Measurements from ENCODE around the gene MAU2. TPM values are rescaled to one million over a fixed set of nuclear protein-coding genes. Genes with fewer than 3 reads are reported as not detected.
A peak's percentile ranks its signal among the peaks of the same experiment; 100 is the strongest.

MAU2 gene
- total RNA-seq, 1 donor from 2014 or later, result 37.0 TPM

DNA sequence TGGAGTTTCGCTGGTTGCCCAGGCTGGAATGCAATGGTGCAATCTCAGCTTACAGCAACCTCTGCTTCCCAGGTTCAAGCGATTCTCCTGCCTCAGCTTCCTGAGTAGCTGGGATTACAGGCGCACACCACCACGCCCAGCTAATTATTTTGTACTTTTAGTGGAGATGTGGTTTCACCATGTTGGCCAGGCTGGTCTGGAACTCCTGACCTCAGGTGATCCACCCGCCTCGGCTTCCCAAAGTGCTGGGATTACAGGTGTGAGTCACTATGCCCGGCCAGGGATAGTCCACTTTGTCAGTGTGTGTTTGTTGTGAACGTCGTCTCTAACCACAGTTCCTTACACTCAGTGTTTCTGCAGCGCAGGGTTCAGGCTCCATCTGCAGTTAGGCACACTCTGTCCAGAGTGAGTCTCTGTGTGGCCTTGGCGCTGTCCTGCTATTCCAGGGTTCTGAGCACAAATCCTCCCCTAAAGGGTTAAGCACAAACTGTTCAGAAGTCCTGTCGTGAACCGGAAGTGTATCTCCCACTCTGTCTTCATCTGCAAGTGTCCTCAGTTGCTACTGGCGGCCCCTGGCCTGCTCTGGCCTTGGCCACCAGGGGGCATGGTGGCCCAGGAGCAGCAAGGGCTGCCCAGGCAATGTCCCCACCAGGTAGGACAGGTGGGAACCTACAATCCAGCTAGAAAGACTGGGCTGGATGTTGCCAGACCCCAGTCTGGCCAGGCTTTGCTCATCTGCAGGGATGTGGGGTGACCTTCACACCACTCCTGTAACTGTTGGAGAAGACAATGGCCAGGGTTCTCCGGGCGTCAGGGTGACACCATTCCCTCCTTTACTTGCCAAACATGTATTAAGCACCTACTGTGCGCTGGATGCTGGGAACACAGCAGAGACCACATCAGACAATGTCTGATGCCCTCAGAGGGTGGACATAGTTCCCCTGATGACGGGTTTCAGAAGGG lies 46.1 kb downstream of the MAU2 start:
- Histone ChIP-seq H3K4me3 (ENCODE audit: insufficient read depth, low read depth, low read length) (no peak overlapping the region), H3K79me2 (ENCODE audit: insufficient read depth, low read length) (no peaks in the 10 kb centered on the region), H3K36me3 (ENCODE audit: insufficient read depth, low read length) (no peaks in the 10 kb centered on the region), H3K27me3 (ENCODE audit: insufficient read depth, low read length) (no peaks in the 10 kb centered on the region), H4K20me1 (ENCODE audit: insufficient read depth, low read length) (no peaks in the 10 kb centered on the region), H2AFZ (ENCODE audit: low read depth, low read length) (peak overlapping the region; percentile 85), H3K4me1 (ENCODE audit: insufficient read depth, low read length) (peaks cover 6% of the 10 kb centered on the region), H3K27ac (ENCODE audit: low read depth, low read length) (no peak overlapping the region), H3K4me2 (ENCODE audit: low read length) (peak overlapping the region; percentile 52), H3K9me3 (ENCODE audit: insufficient read depth, low read depth, low read length) (no peaks in the 10 kb centered on the region), H3K9ac (ENCODE audit: low read length) (peak overlapping the region; percentile 31)
- Mint-ChIP-seq H3K4me1 (ENCODE audit: low read depth, unreplicated experiment) (peaks cover 3% of the 10 kb centered on the region), H3K27me3 (ENCODE audit: low read depth, unreplicated experiment) (no peaks in the 10 kb centered on the region), H3K36me3 (ENCODE audit: low read depth, unreplicated experiment) (no peaks in the 10 kb centered on the region), H3K27ac (ENCODE audit: unreplicated experiment) (peak overlapping the region; percentile 24), H3K4me3 (ENCODE audit: unreplicated experiment) (no peak overlapping the region), H3K9me3 (ENCODE audit: unreplicated experiment) (no peaks in the 10 kb centered on the region)
- no peak for FAIRE-seq
- peak; percentile 54 for DNase-seq (ENCODE audit: low read depth)
- TF ChIP-seq, protein P1, sequence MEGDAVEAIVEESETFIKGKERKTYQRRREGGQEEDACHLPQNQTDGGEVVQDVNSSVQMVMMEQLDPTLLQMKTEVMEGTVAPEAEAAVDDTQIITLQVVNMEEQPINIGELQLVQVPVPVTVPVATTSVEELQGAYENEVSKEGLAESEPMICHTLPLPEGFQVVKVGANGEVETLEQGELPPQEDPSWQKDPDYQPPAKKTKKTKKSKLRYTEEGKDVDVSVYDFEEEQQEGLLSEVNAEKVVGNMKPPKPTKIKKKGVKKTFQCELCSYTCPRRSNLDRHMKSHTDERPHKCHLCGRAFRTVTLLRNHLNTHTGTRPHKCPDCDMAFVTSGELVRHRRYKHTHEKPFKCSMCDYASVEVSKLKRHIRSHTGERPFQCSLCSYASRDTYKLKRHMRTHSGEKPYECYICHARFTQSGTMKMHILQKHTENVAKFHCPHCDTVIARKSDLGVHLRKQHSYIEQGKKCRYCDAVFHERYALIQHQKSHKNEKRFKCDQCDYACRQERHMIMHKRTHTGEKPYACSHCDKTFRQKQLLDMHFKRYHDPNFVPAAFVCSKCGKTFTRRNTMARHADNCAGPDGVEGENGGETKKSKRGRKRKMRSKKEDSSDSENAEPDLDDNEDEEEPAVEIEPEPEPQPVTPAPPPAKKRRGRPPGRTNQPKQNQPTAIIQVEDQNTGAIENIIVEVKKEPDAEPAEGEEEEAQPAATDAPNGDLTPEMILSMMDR (IDR thresholded peaks at IDR 0.05; ENCODE audit: insufficient read depth, low read depth, low read length), result peak; percentile 82
- TF ChIP-seq EZH2 (IDR thresholded peaks at IDR 0.05; ENCODE audit: insufficient read depth, low read length), result no peak

DNA sequence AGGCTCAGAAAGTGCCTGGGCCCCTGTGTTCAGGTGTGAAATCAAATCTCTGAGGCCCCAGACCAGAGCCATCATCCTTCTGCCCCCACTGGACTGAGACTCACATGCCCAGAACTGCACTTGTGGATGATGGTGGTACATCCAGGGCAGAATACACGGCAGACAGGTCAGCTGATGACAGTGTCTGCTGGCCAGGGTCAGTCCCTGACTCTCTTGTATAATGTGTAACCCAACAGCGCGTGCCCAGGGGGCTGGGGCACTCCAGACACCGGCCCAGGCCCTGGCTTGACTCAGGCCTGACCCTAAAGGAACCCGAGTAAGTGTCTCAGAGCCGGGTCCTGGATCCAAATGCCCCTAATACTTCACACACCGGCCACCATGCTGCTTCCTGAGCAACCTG lies 47.5 kb downstream of the MAU2 start:
- FAIRE-seq (no peak), DNase-seq (ENCODE audit: low read depth) (no peak)
- H3K36me3 Mint-ChIP-seq (ENCODE audit: low read depth, unreplicated experiment), result no peaks in the 10 kb centered on the region
- Histone ChIP-seq H2AFZ (ENCODE audit: low read depth, low read length) (no peak overlapping the region), H3K79me2 (ENCODE audit: insufficient read depth, low read length) (no peaks in the 10 kb centered on the region), H3K4me2 (ENCODE audit: low read length) (no peak overlapping the region), H4K20me1 (ENCODE audit: insufficient read depth, low read length) (no peaks in the 10 kb centered on the region), H3K9ac (ENCODE audit: low read length) (no peak overlapping the region), H3K9me3 (ENCODE audit: insufficient read depth, low read depth, low read length) (no peaks in the 10 kb centered on the region), H3K4me1 (ENCODE audit: insufficient read depth, low read length) (peaks cover 6% of the 10 kb centered on the region), H3K27ac (ENCODE audit: low read depth, low read length) (no peak overlapping the region), H3K36me3 (ENCODE audit: insufficient read depth, low read length) (no peaks in the 10 kb centered on the region), H3K27me3 (ENCODE audit: insufficient read depth, low read length) (no peaks in the 10 kb centered on the region), H3K4me3 (ENCODE audit: insufficient read depth, low read depth, low read length) (no peak overlapping the region)
- H3K27ac Mint-ChIP-seq (ENCODE audit: unreplicated experiment), result no peak overlapping the region
- TF ChIP-seq, protein P1 (IDR thresholded peaks at IDR 0.05; ENCODE audit: insufficient read depth, low read depth, low read length), result no peak
- no peak for TF ChIP-seq EZH2 (IDR thresholded peaks at IDR 0.05; ENCODE audit: insufficient read depth, low read length)
- peaks cover 3% of the 10 kb centered on the region for H3K4me1 Mint-ChIP-seq (ENCODE audit: low read depth, unreplicated experiment)
- no peaks in the 10 kb centered on the region for H3K27me3 Mint-ChIP-seq (ENCODE audit: low read depth, unreplicated experiment)
- no peaks in the 10 kb centered on the region for H3K9me3 Mint-ChIP-seq (ENCODE audit: unreplicated experiment)
- no peak overlapping the region for H3K4me3 Mint-ChIP-seq (ENCODE audit: unreplicated experiment)

DNA sequence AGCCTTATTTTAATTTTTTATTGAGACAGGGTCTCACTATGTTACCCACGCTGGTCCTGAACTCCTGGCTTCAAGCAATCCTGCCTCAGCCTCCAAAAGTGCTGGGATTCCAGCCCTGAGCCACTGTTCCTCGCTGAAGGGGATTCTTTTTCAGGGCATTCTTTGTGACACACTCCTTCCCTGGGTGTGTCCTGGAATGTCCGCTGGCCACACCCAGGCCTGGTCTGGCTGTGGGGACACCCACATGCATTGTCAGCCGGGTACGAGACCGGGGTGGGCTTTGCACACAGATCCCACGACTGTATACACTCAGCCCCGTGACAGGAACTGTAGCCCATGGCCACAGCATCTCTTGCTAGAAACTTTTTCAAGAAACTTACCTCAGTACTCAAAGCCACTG lies 50.4 kb downstream of the MAU2 start:
- no peak overlapping the region for H3K27ac ChIP-seq (ENCODE audit: low read depth, low read length)
- H3K79me2 ChIP-seq (ENCODE audit: insufficient read depth, low read length), result no peaks in the 10 kb centered on the region
- peaks cover 6% of the 10 kb centered on the region for H3K4me1 ChIP-seq (ENCODE audit: insufficient read depth, low read length)
- H3K4me3 ChIP-seq (ENCODE audit: insufficient read depth, low read depth, low read length), result no peak overlapping the region
- no peaks in the 10 kb centered on the region for H3K27me3 Mint-ChIP-seq (ENCODE audit: low read depth, unreplicated experiment)
- H3K27me3 ChIP-seq (ENCODE audit: insufficient read depth, low read length), result no peaks in the 10 kb centered on the region
- no peak overlapping the region for H3K27ac Mint-ChIP-seq (ENCODE audit: unreplicated experiment)
- FAIRE-seq (no peak), DNase-seq (ENCODE audit: low read depth) (no peak)
- no peaks in the 10 kb centered on the region for H3K36me3 ChIP-seq (ENCODE audit: insufficient read depth, low read length)
- no peak for TF ChIP-seq EZH2 (IDR thresholded peaks at IDR 0.05; ENCODE audit: insufficient read depth, low read length)
- TF ChIP-seq, protein P1 (IDR thresholded peaks at IDR 0.05; ENCODE audit: insufficient read depth, low read depth, low read length), result no peak
- no peak overlapping the region for H2AFZ ChIP-seq (ENCODE audit: low read depth, low read length)
- H3K9me3 Mint-ChIP-seq (ENCODE audit: unreplicated experiment), result no peaks in the 10 kb centered on the region
- H4K20me1 ChIP-seq (ENCODE audit: insufficient read depth, low read length), result no peaks in the 10 kb centered on the region
- no peak overlapping the region for H3K4me2 ChIP-seq (ENCODE audit: low read length)
- H3K4me1 Mint-ChIP-seq (ENCODE audit: low read depth, unreplicated experiment), result no peaks in the 10 kb centered on the region
- H3K9me3 ChIP-seq (ENCODE audit: insufficient read depth, low read depth, low read length), result no peaks in the 10 kb centered on the region
- no peak overlapping the region for H3K4me3 Mint-ChIP-seq (ENCODE audit: unreplicated experiment)
- no peaks in the 10 kb centered on the region for H3K36me3 Mint-ChIP-seq (ENCODE audit: low read depth, unreplicated experiment)
- no peak overlapping the region for H3K9ac ChIP-seq (ENCODE audit: low read length)
